Measurements from ENCODE around the gene SRPK3.

SRPK3 gene

DNA sequence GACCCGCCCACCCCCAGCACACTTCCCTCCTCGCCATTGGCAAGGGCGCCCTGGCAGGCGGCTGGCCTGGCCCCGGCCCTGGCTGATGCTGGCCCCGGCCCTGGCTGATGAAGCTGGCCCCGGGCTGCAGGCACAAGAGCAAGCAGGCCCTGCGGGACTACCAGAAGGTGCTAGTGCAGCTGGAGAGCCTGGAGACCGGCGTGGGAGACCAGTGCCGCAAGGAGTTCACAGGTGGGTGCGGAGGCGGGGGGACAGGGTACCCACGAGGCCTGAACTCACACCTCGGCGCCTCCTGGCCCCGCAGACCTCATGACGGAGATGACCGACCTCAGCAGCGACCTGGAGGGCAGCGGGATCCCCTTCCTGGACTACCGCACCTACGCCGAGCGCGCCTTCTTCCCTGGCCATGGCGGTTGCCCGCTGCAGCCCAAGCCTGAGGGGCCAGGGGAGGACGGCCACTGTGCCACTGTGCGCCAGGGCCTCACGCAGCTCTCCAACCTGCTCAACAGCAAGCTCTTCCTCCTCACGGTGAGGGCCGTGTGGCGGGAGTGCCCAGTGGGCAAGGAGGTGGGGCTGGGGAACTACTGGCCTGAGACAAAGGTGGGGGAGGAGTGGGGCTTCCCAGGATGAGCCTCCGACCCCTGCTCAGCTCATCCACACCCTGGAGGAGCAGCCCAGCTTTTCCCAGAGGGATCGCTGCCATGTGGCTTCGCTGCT lies 6.1 kb upstream of the SRPK3 start:
- TF ChIP-seq, protein P1, sequence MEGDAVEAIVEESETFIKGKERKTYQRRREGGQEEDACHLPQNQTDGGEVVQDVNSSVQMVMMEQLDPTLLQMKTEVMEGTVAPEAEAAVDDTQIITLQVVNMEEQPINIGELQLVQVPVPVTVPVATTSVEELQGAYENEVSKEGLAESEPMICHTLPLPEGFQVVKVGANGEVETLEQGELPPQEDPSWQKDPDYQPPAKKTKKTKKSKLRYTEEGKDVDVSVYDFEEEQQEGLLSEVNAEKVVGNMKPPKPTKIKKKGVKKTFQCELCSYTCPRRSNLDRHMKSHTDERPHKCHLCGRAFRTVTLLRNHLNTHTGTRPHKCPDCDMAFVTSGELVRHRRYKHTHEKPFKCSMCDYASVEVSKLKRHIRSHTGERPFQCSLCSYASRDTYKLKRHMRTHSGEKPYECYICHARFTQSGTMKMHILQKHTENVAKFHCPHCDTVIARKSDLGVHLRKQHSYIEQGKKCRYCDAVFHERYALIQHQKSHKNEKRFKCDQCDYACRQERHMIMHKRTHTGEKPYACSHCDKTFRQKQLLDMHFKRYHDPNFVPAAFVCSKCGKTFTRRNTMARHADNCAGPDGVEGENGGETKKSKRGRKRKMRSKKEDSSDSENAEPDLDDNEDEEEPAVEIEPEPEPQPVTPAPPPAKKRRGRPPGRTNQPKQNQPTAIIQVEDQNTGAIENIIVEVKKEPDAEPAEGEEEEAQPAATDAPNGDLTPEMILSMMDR (IDR thresholded peaks at IDR 0.05; ENCODE audit: extremely low read depth, missing control alignments): no peak
- DNase-seq (ENCODE audit: low spot score): no peak

DNA sequence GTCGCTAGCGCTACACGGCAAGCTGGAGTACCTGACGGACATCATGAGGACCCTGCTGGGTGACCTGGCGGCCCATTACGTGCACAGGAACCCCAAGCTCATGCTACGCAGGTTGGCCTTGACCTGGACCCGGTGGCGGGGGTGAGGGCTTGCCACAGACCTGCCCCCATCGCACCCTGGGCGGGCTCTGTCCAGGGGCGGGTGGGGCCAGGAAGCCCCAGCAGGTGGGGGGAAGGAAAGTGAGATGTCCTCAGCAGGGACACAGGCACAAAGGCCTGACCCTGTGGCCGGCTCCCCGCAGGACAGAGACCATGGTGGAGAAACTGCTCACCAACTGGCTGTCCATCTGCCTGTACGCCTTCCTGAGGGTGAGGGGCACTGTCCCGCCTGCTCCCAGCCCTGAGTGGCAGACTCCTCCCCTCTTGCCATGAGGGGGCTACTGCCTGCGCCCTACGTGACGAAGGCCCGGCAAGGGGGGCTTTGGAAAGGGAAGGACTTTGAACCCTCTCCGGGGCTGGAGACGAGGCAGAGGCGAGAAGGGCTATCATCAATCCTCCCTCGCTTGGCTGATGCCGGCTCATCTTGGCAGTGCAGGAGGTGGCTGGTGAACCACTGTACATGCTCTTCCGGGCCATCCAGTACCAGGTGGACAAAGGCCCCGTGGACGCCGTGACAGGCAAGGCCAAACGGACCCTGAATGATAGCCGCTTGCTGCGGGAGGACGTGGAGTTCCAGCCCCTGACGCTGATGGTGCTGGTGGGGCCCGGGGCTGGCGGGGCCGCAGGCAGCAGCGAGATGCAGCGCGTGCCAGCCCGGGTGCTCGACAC lies 5.3 kb upstream of the SRPK3 start:
- DNase-seq (ENCODE audit: low spot score): no peak

DNA sequence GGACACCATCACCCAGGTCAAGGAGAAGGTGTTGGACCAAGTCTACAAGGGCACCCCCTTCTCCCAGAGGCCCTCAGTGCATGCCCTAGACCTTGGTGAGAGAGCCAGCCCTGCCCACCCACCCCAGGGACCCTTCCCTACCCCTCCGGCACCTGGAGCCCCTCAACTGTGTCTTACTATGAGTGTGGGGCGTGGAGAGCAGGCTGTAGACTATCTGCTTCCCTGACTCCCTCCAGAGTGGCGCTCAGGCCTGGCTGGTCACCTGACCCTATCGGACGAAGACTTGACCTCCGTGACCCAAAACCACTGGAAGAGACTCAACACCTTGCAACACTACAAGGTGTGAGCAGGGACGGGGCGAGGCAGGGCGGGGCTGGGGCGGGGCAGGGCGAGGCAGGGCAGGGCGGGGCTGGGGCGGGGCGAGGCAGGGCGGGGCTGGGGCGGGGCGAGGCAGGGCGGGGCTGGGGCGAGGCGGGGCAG lies 4.7 kb upstream of the SRPK3 start:
- TF ChIP-seq, protein P1 (IDR thresholded peaks at IDR 0.05; ENCODE audit: extremely low read depth, missing control alignments): no peak
- DNase-seq (ENCODE audit: low spot score): peak; percentile 26

More for the DNA sequence above, 5.3 kb upstream of the SRPK3 start:
- TF ChIP-seq, protein P1 (IDR thresholded peaks at IDR 0.05; ENCODE audit: extremely low read depth, missing control alignments): no peak

DNA sequence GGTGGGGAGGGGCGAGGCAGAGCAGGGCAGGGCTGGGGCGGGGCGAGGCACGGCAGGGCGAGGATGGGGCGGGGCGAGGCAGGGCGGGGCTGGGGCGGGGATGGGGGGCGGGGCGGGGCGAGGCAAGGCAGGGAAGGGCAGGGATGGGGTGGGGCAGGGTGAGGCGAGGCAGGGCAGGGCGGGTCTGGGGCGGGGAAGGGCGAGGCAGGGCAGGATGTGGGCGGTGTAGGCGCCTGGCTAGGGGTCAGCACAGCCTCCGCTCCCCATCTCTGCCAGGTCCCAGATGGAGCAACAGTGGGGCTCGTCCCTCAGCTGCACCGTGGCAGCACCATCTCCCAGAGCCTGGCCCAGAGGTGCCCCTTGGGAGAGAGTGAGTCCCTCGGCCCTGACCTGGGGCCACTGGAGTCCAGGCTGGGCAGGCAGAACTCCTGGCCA lies 4.2 kb upstream of the SRPK3 start:
- TF ChIP-seq, protein P1 (IDR thresholded peaks at IDR 0.05; ENCODE audit: extremely low read depth, missing control alignments): no peak
- DNase-seq (ENCODE audit: low spot score): no peak

DNA sequence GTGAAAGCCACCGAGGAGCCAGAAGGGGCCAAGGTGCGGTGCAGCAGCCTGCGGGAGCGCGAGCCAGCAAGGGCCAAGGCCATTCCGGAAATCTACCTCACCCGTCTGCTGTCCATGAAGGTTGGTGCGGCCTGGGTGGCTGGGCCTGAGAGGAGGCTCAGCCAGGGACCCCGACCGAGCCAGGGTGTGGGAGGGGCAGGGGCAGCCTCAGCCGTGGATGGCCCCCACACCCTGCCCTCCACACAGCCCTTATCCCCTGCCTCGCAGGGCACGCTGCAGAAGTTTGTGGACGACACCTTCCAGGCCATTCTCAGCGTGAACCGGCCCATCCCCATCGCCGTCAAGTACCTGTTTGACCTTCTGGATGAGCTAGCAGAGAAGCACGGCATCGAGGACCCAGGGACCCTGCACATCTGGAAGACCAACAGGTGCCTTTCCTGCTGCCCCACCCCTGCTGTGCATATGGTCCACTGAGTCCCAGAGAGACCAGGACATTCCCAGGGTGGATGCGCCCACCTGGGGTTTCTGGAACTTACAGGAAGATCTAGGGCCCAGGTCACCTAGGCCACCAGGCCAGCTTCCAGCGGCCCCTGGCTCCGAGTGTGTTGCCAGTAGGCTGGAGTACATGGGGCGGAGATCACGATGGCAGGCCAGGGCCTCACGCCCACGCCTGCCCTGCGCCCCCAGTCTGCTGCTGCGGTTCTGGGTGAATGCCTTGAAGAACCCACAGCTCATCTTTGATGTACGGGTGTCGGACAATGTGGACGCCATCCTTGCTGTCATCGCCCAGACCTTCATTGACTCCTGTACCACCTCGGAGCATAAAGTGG lies 3.4 kb upstream of the SRPK3 start:
- TF ChIP-seq, protein P1 (IDR thresholded peaks at IDR 0.05; ENCODE audit: extremely low read depth, missing control alignments): no peak
- no peak for DNase-seq (ENCODE audit: low spot score)

DNA sequence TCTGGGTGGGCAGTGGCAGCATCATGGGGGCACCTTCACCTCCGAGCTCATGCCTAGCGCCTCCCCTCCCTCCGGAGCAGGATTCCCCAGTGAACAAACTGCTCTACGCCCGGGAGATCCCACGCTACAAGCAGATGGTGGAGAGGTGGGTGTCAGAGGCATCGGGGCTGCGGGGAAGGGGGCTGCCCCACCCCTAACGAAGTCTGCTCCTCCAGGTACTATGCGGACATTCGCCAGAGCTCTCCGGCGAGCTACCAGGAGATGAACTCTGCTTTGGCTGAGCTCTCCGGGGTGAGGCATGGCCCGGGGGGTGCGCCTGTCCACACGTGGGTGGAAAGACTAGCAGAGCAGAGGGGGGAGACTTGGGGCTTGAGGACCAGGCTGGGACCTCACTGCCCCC lies 2.7 kb upstream of the SRPK3 start:
- TF ChIP-seq, protein P1 (IDR thresholded peaks at IDR 0.05; ENCODE audit: extremely low read depth, missing control alignments): no peak
- no peak for DNase-seq (ENCODE audit: low spot score)
